ENCODE data around the gene TAF1A. TPM values are rescaled to one million over a fixed set of nuclear protein-coding genes. Genes with fewer than 3 reads are reported as not detected.

TAF1A gene
- total RNA-seq, 1 experiment from 2014 or later: 14.8 TPM

GRCh38 chr1:222579316-222579715 is 10.4 kb downstream of the TAF1A start:
- TF ChIP-seq, protein P1, sequence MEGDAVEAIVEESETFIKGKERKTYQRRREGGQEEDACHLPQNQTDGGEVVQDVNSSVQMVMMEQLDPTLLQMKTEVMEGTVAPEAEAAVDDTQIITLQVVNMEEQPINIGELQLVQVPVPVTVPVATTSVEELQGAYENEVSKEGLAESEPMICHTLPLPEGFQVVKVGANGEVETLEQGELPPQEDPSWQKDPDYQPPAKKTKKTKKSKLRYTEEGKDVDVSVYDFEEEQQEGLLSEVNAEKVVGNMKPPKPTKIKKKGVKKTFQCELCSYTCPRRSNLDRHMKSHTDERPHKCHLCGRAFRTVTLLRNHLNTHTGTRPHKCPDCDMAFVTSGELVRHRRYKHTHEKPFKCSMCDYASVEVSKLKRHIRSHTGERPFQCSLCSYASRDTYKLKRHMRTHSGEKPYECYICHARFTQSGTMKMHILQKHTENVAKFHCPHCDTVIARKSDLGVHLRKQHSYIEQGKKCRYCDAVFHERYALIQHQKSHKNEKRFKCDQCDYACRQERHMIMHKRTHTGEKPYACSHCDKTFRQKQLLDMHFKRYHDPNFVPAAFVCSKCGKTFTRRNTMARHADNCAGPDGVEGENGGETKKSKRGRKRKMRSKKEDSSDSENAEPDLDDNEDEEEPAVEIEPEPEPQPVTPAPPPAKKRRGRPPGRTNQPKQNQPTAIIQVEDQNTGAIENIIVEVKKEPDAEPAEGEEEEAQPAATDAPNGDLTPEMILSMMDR (IDR thresholded peaks at IDR 0.05; ENCODE audit: insufficient read depth in 1 of 2, low read depth in 1 of 2, low read length in 1 of 2, severe bottlenecking in 1 of 2, unreplicated experiment in 1 of 2): no peak
- no peaks in the 10 kb centered on the region for H3K9me3 Mint-ChIP-seq (ENCODE audit: unreplicated experiment)
- no peak overlapping the region for H3K27ac Mint-ChIP-seq (ENCODE audit: unreplicated experiment)
- BruUV-seq (replicated peaks): no TSS peak
- H3K4me1 Mint-ChIP-seq (ENCODE audit: low read depth, unreplicated experiment): peaks cover 13% of the 10 kb centered on the region
- ChIA-PET CTCF (no interaction called here), POLR2A (no interaction called here)
- H3K36me3 Mint-ChIP-seq (ENCODE audit: insufficient read depth, unreplicated experiment): peaks cover 31% of the 10 kb centered on the region
- intact Hi-C loops (cut with micrococcal nuclease; ENCODE audit: unreplicated experiment): no loop called here
- DNase-seq: no peak
- Histone ChIP-seq H3K4me1 (peaks cover 15% of the 10 kb centered on the region), H3K36me3 (ENCODE audit: control insufficient read depth, insufficient read depth, low read length) (no peaks in the 10 kb centered on the region), H3K27me3 (replicated peaks; ENCODE audit: control insufficient read depth, insufficient read depth, low read length) (no peaks in the 10 kb centered on the region), H3K4me3 (ENCODE audit: low read depth, low read length) (no peak overlapping the region), H3K9me3 (no peaks in the 10 kb centered on the region)
- no peak overlapping the region for H3K4me3 Mint-ChIP-seq (ENCODE audit: unreplicated experiment)
- H3K27me3 Mint-ChIP-seq (ENCODE audit: insufficient read depth, unreplicated experiment): no peaks in the 10 kb centered on the region

DNA sequence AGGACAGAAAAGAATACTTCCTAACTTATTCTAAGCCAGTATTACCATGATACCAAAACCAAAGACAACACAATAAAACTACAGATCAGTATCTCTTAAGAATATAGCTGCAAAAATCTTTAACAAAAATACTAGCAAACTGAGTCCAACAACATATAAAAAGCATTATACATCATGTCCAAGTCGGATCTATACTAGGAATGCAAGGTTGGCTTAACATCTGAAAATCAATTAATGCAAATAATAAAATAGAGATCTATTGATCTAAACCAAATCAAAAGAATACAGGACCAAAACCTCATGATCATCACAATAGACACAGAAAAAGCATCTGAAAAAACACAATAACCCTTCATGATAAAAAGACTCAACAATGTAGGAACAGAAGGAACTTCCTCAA is 18.9 kb downstream of the TAF1A start:
- Histone ChIP-seq H3K27me3 (replicated peaks; ENCODE audit: control insufficient read depth, insufficient read depth, low read length) (no peaks in the 10 kb centered on the region), H3K36me3 (ENCODE audit: control insufficient read depth, insufficient read depth, low read length) (no peaks in the 10 kb centered on the region), H3K4me3 (ENCODE audit: low read depth, low read length) (no peak overlapping the region), H3K9me3 (peaks cover 11% of the 10 kb centered on the region), H3K4me1 (no peaks in the 10 kb centered on the region)
- BruUV-seq (replicated peaks): no TSS peak
- no peak for DNase-seq
- ChIA-PET POLR2A (no interaction called here), CTCF (no interaction called here)
- Mint-ChIP-seq H3K4me1 (ENCODE audit: low read depth, unreplicated experiment) (no peaks in the 10 kb centered on the region), H3K27ac (ENCODE audit: unreplicated experiment) (no peak overlapping the region), H3K27me3 (ENCODE audit: insufficient read depth, unreplicated experiment) (no peaks in the 10 kb centered on the region), H3K36me3 (ENCODE audit: insufficient read depth, unreplicated experiment) (peaks cover 37% of the 10 kb centered on the region), H3K9me3 (ENCODE audit: unreplicated experiment) (no peaks in the 10 kb centered on the region), H3K4me3 (ENCODE audit: unreplicated experiment) (no peak overlapping the region)
- intact Hi-C loops (cut with micrococcal nuclease; ENCODE audit: unreplicated experiment): no loop called here
- TF ChIP-seq, protein P1 (IDR thresholded peaks at IDR 0.05; ENCODE audit: insufficient read depth in 1 of 2, low read depth in 1 of 2, low read length in 1 of 2, severe bottlenecking in 1 of 2, unreplicated experiment in 1 of 2): no peak

GRCh38 chr1:222561656-222562055 is 28.1 kb downstream of the TAF1A start:
- no peaks in the 10 kb centered on the region for H3K9me3 ChIP-seq
- no TSS peak for BruUV-seq (replicated peaks)
- ChIA-PET POLR2A (no interaction called here), CTCF (interaction anchor here (1.1 kb wide), 1 partner anchor 73 kb away, joined by 3 read pairs; no protein-coding TSS in a partner anchor)
- no peaks in the 10 kb centered on the region for H3K9me3 Mint-ChIP-seq (ENCODE audit: unreplicated experiment)
- no peaks in the 10 kb centered on the region for H3K4me1 ChIP-seq
- H3K36me3 ChIP-seq (ENCODE audit: control insufficient read depth, insufficient read depth, low read length): no peaks in the 10 kb centered on the region
- no peaks in the 10 kb centered on the region for H3K4me1 Mint-ChIP-seq (ENCODE audit: low read depth, unreplicated experiment)
- no peaks in the 10 kb centered on the region for H3K27me3 Mint-ChIP-seq (ENCODE audit: insufficient read depth, unreplicated experiment)
- DNase-seq: no peak
- H3K27me3 ChIP-seq (replicated peaks; ENCODE audit: control insufficient read depth, insufficient read depth, low read length): no peaks in the 10 kb centered on the region
- H3K4me3 Mint-ChIP-seq (ENCODE audit: unreplicated experiment): no peak overlapping the region
- no peak overlapping the region for H3K4me3 ChIP-seq (ENCODE audit: low read depth, low read length)
- intact Hi-C loops (cut with micrococcal nuclease; ENCODE audit: unreplicated experiment): no loop called here
- peaks cover 4% of the 10 kb centered on the region for H3K36me3 Mint-ChIP-seq (ENCODE audit: insufficient read depth, unreplicated experiment)
- TF ChIP-seq, protein P1 (IDR thresholded peaks at IDR 0.05; ENCODE audit: insufficient read depth in 1 of 2, low read depth in 1 of 2, low read length in 1 of 2, severe bottlenecking in 1 of 2, unreplicated experiment in 1 of 2): no peak
- no peak overlapping the region for H3K27ac Mint-ChIP-seq (ENCODE audit: unreplicated experiment)
